Esophagus muscularis mucosa (tissue), 4 donors: Measurements from ENCODE around the gene CDON. TPM values are rescaled to one million over a fixed set of nuclear protein-coding genes. Genes with fewer than 3 reads are reported as not detected.

Experiments used
- DNase-seq: peaks from one replicate; pipeline ENCODE4 v3.0.0-alpha.2; 2017; ENCODE audit errors: extremely low spot score
- H3K27ac ChIP-seq, 4 donors: fragments of 200-600 bp; sonication (generic); replicated peaks in 1 of 4; 1 replicate in 3 of 4; 2 replicates in 1 of 4; pipeline ENCODE4 v1.5.1; 2016 to 2019; ENCODE audit warnings: mild to moderate bottlenecking in 1 of 4
- H3K27me3 ChIP-seq, 4 donors: fragments of 200-600 bp; sonication (generic); one replicate each; pipeline versions ENCODE4 v1.5.1 to v1.6.0; 2016 to 2019
- H3K36me3 ChIP-seq, 4 donors: fragments of 200-600 bp; sonication (generic); one replicate each; pipeline ENCODE4 v1.5.1; 2016 to 2019
- H3K4me1 ChIP-seq, 4 donors: fragments of 200-600 bp; sonication (generic); one replicate each; pipeline ENCODE4 v1.5.1; 2016 to 2019
- H3K4me3 ChIP-seq, 4 donors: fragments of 200-600 bp; sonication (generic); 1 replicate in 2 of 4; 2 replicates in 2 of 4; pipeline ENCODE4 v1.5.1; 2016 to 2019; ENCODE audit warnings: mild to moderate bottlenecking in 4 of 4, moderate library complexity in 1 of 4
- H3K9me3 ChIP-seq, 4 donors: fragments of 200-600 bp; sonication (generic); 1 replicate in 3 of 4; 2 replicates in 1 of 4; pipeline ENCODE4 v1.5.1; 2016 to 2019
- EP300 ChIP-seq: sonication (generic); formaldehyde crosslinking; IDR thresholded peaks from one replicate; pipeline ENCODE4 v1.6.1; 2017; ENCODE audit warnings: antibody characterized with exemption
- POLR2A ChIP-seq: fragments of 450-650 bp; IDR thresholded peaks from one replicate; pipeline ENCODE4 v1.6.1; 2017; ENCODE audit warnings: antibody characterized with exemption, moderate library complexity, mild to moderate bottlenecking, low read depth
- POLR2AphosphoS5 ChIP-seq, 2 donors: sonication (generic); formaldehyde crosslinking; IDR thresholded peaks; one replicate each; pipeline ENCODE4 v1.6.1; 2017; ENCODE audit warnings: antibody characterized with exemption in 2 of 2
- WGBS: methylation state at CpG from one replicate; pipeline ENCODE4 v1.1.5; 2018; 5-methylcytosine and 5-hydroxymethylcytosine counted together
- intact Hi-C: fragments of 100-400 bp; cut with DNase I; formaldehyde crosslinking; loops from one replicate; pipeline ENCODE4 v1.15.1; 2023
- total RNA-seq, 4 donors: library from RNA; depleted of rRNA; stranded (reverse); fragments of >200 nt; gene quantifications; one replicate each; pipeline versions ENCODE4 v1.1.0 to v1.2.1, GENCODE V29; 2016
- TF ChIP-seq, protein P1 (sequence below), 3 experiments: fragments of 200-600 bp in 2 of 3; fragments of 450-650 bp in 1 of 3; sonication (generic) in 2 of 3; IDR thresholded peaks; one replicate each; pipeline ENCODE4 v1.5.1; 2017 to 2019; ENCODE audit warnings: antibody characterized with exemption in 3 of 3, mild to moderate bottlenecking in 2 of 3, moderate library complexity in 1 of 3

The CDON gene
- total RNA-seq, 4 donors from 2014 or later = 16.6 to 42.7 (median 28.1) TPM

DNA sequence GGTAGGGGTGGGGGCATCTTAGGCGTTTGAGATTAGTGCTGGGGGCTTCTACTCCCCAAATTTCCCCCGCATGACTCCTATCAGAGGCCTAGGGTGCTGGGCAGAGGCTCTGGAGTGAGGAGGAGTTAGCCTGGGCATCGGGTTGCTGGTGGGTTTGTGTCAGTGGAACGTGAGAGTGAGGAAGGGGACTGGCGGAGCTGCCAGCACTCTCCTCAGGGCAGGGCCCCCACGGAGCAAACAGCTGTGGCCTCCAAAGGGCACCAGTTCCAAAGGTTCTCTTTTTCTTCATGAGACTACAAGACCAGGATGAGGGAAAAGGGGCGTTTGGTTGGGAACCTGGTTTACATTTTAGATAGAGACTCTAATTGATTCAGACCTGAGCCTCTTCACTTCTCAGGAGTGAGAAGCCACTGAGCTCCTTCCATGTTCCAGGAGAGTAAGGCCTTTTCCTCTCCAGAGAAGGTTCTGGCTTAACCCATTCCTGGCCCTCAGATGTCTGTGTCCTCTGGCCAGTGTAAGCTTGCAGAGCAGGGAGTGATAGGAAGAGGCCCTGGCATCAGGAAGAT lies 35.6 kb upstream of the CDON start:
- Histone ChIP-seq H3K36me3 (no peaks in the 10 kb centered on the region), H3K9me3 (no peaks in the 10 kb centered on the region), H3K4me1 (peaks cover 13 to 22% (median 16%) of the 10 kb centered on the region in 4 donors), H3K27ac (no peak overlapping the region), H3K4me3 (no peak overlapping the region), H3K27me3 (no peaks in the 10 kb centered on the region)
- intact Hi-C loops = no loop called here
- no peak for DNase-seq
- WGBS = 87% methylated on average over 7 of the region's 7 CpGs
- TF ChIP-seq POLR2A (no peak), POLR2AphosphoS5 (IDR thresholded peaks at IDR 0.05) (no peak), EP300 (no peak)
- TF ChIP-seq, protein P1, sequence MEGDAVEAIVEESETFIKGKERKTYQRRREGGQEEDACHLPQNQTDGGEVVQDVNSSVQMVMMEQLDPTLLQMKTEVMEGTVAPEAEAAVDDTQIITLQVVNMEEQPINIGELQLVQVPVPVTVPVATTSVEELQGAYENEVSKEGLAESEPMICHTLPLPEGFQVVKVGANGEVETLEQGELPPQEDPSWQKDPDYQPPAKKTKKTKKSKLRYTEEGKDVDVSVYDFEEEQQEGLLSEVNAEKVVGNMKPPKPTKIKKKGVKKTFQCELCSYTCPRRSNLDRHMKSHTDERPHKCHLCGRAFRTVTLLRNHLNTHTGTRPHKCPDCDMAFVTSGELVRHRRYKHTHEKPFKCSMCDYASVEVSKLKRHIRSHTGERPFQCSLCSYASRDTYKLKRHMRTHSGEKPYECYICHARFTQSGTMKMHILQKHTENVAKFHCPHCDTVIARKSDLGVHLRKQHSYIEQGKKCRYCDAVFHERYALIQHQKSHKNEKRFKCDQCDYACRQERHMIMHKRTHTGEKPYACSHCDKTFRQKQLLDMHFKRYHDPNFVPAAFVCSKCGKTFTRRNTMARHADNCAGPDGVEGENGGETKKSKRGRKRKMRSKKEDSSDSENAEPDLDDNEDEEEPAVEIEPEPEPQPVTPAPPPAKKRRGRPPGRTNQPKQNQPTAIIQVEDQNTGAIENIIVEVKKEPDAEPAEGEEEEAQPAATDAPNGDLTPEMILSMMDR (IDR thresholded peaks at IDR 0.05) = no peak

DNA sequence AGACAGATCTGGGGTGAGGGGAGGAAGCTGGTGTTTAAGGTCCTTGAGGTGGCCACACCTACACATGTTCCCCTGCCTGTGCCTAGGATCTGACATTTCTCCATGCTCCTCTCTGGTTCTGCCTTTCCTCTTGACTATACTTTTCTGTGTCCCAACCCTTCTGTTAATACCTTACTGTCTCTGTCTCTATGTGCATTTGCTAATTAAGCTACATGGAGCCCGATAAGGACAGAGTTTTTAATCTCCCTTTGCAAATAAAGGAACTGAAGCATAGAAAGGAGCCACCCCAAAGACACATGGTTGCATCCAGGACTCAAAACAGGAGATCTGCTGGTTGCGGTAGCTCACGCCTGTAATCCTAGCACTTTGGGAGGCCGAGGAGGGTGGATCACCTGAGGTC lies 33.1 kb upstream of the CDON start:
- Histone ChIP-seq H3K9me3 (no peaks in the 10 kb centered on the region), H3K4me1 (peaks cover 0 to 4% (median 0%) of the 10 kb centered on the region in 4 donors), H3K4me3 (no peak overlapping the region), H3K27me3 (no peaks in the 10 kb centered on the region), H3K36me3 (no peaks in the 10 kb centered on the region), H3K27ac (no peak overlapping the region)
- no peak for TF ChIP-seq POLR2AphosphoS5 (IDR thresholded peaks at IDR 0.05)
- no peak for TF ChIP-seq EP300
- TF ChIP-seq, protein P1 (IDR thresholded peaks at IDR 0.05) = no peak
- TF ChIP-seq POLR2A = no peak
- 93% methylated on average over 4 of the region's 4 CpGs for WGBS
- DNase-seq = no peak
- intact Hi-C loops = no loop called here

DNA sequence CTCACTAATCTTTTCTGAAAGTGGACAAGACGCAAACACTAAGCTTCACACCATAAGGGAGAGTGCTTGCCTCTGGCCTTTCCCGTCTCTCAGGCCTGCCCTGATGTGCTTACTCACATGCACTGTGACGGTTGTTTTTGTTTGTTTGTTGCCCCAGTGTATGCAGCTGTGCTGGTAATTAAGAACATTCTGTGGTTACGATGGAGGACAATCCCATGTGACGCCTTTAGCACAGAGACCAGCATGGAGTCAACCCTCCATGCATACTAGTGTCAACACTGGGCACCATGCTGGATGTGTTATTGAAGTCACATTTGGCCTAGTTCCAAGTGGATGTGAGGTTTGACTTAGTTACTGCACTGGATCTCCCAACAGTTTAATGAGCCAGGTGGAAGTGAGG lies 27.8 kb upstream of the CDON start:
- Histone ChIP-seq H3K27me3 (no peaks in the 10 kb centered on the region), H3K4me1 (peaks cover 0 to 4% (median 0%) of the 10 kb centered on the region in 4 donors), H3K9me3 (no peaks in the 10 kb centered on the region), H3K27ac (no peak overlapping the region), H3K36me3 (no peaks in the 10 kb centered on the region), H3K4me3 (no peak overlapping the region)
- intact Hi-C loops = no loop called here
- no peak for TF ChIP-seq POLR2AphosphoS5 (IDR thresholded peaks at IDR 0.05)
- TF ChIP-seq EP300 = no peak
- no peak for TF ChIP-seq POLR2A
- TF ChIP-seq, protein P1 (IDR thresholded peaks at IDR 0.05) = no peak
- 94% methylated on average over 5 of the region's 5 CpGs for WGBS
- no peak for DNase-seq

DNA sequence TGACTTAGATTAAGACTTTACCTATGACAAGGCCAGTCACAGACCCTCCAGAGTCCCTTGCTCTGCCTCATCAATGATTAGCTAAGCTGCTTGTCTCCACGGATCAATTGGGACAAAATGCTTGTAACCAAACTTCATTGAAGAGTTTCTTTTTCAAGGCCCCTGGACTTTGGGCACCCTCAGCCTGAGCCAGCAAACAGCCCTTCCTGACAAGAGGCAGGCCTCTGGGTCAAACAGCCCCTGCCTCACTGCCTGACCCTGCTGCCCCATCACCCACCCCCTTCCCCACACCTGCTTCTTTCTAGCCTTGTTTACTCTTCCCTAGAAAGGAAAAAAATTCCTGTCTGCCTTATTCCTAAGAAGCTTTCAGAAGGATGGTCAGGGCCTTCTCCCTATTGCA lies 26.3 kb upstream of the CDON start:
- Histone ChIP-seq H3K36me3 (no peaks in the 10 kb centered on the region), H3K4me1 (peaks cover 0 to 4% (median 0%) of the 10 kb centered on the region in 4 donors), H3K27me3 (no peaks in the 10 kb centered on the region), H3K4me3 (no peak overlapping the region), H3K27ac (no peak overlapping the region), H3K9me3 (no peaks in the 10 kb centered on the region)
- no peak for DNase-seq
- TF ChIP-seq POLR2AphosphoS5 (IDR thresholded peaks at IDR 0.05) (no peak), EP300 (no peak), POLR2A (no peak)
- TF ChIP-seq, protein P1 (IDR thresholded peaks at IDR 0.05) = no peak
- WGBS = 82% methylated on average over 1 of the region's 1 CpG
- intact Hi-C loops = no loop called here

DNA sequence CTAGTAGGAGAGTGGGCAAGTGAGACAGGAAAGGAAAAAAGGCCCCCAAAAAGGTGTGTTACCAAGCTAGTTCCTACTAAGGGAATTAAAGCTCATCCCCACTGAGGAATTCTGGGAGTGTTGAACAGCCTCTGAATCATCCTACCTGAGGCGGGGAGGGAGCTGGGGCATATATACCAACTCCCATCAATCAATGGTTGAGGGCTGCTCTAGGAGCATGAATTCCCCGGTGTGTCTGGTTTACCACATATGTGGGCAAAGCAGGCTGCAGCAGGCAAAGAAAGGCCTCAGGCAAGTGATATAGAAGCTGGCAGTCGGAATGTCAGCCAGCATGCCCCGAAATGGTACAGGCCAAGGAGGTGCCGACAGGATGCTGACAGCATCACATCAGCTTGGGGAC lies 23.6 kb upstream of the CDON start:
- intact Hi-C loops = no loop called here

More for the DNA sequence above, 23.6 kb upstream of the CDON start:
- Histone ChIP-seq H3K27me3 (no peaks in the 10 kb centered on the region), H3K4me1 (peaks cover 0 to 11% (median 6%) of the 10 kb centered on the region in 4 donors), H3K27ac (no peak overlapping the region), H3K9me3 (no peaks in the 10 kb centered on the region), H3K4me3 (no peak overlapping the region), H3K36me3 (no peaks in the 10 kb centered on the region)
- no peak for DNase-seq
- TF ChIP-seq POLR2AphosphoS5 (IDR thresholded peaks at IDR 0.05) (no peak), POLR2A (no peak), EP300 (no peak)
- TF ChIP-seq, protein P1 (IDR thresholded peaks at IDR 0.05) = no peak
- WGBS = 78% methylated on average over 5 of the region's 5 CpGs
